ENCODE data around the gene PEX5. TPM values are rescaled to one million over a fixed set of nuclear protein-coding genes. Genes with fewer than 3 reads are reported as not detected.
A peak's percentile ranks its signal among the peaks of the same experiment; 100 is the strongest.

The PEX5 gene
- total RNA-seq, 4 donors from 2014 or later, result 35.9 to 49.3 (median 41.5) TPM

DNA sequence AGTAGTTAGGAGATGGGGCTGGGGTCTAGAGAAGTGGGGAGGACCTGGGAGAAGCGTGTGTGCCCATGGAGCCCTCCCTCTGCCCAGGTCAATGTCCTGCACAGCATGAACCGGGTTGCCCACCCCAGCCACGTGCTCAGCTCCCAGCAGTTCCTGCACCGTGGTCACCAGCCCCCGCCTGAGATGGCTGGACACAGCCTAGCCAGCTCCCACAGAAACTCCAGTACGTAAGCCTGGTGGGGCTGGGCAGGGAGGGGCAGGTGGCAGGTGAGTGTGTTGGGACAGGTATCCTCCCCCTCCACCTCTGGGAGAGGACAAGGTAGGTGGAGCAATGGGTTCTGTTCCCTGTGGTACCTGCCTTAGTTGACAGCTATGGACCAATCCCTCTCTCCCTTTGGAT is 38.6 kb upstream of the PEX5 start:
- TF ChIP-seq EP300 (IDR thresholded peaks at IDR 0.05) (no peak), POLR2A (IDR thresholded peaks at IDR 0.05) (no peak), POLR2AphosphoS5 (IDR thresholded peaks at IDR 0.05) (no peak)
- TF ChIP-seq, protein P1, sequence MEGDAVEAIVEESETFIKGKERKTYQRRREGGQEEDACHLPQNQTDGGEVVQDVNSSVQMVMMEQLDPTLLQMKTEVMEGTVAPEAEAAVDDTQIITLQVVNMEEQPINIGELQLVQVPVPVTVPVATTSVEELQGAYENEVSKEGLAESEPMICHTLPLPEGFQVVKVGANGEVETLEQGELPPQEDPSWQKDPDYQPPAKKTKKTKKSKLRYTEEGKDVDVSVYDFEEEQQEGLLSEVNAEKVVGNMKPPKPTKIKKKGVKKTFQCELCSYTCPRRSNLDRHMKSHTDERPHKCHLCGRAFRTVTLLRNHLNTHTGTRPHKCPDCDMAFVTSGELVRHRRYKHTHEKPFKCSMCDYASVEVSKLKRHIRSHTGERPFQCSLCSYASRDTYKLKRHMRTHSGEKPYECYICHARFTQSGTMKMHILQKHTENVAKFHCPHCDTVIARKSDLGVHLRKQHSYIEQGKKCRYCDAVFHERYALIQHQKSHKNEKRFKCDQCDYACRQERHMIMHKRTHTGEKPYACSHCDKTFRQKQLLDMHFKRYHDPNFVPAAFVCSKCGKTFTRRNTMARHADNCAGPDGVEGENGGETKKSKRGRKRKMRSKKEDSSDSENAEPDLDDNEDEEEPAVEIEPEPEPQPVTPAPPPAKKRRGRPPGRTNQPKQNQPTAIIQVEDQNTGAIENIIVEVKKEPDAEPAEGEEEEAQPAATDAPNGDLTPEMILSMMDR (IDR thresholded peaks at IDR 0.05), result no peak
- Histone ChIP-seq H3K36me3 (peaks cover 42% of the 10 kb centered on the region), H3K27ac (no peak overlapping the region), H3K4me1 (peaks cover 22% of the 10 kb centered on the region), H3K27me3 (no peaks in the 10 kb centered on the region), H3K4me3 (no peak overlapping the region), H3K9me3 (no peaks in the 10 kb centered on the region)
- no peak for DNase-seq (ENCODE audit: low spot score in 2 of 2)
- 85% methylated on average over 6 of the region's 6 CpGs for WGBS

DNA sequence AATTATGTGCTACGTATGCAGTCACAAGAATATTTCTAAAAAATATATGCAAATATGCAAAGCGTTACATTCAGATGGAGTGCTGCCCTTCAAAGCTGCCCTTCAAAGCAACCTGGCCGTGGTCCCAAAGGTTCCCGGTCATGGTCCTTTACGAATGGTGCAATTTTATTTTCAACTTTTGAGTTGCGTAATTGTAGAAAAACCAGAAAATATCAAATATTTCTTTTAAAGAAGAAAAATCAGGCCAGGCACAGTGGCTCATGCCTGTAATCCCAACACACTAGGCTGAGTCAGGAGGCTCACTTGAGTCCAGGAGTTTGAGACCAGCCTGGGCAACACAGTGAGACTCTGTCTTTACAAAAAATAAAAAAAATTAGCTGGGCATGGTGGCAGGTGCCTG is 38.0 kb upstream of the PEX5 start:
- TF ChIP-seq POLR2A (IDR thresholded peaks at IDR 0.05) (no peak), POLR2AphosphoS5 (IDR thresholded peaks at IDR 0.05) (no peak), EP300 (IDR thresholded peaks at IDR 0.05) (no peak)
- TF ChIP-seq, protein P1 (IDR thresholded peaks at IDR 0.05), result no peak
- no peak overlapping the region for H3K4me3 ChIP-seq
- H3K27me3 ChIP-seq, result no peaks in the 10 kb centered on the region
- H3K36me3 ChIP-seq, result peaks cover 43% of the 10 kb centered on the region
- DNase-seq (ENCODE audit: low spot score in 2 of 2), result no peak
- no peaks in the 10 kb centered on the region for H3K9me3 ChIP-seq
- no peak overlapping the region for H3K27ac ChIP-seq
- WGBS, result 88% methylated on average over 6 of the region's 6 CpGs
- peaks cover 29% of the 10 kb centered on the region for H3K4me1 ChIP-seq

GRCh38 chr12:7152818-7153217 is 36.7 kb upstream of the PEX5 start:
- Histone ChIP-seq H3K4me1 (peaks cover 38% of the 10 kb centered on the region), H3K9me3 (no peaks in the 10 kb centered on the region), H3K27ac (no peak overlapping the region), H3K27me3 (no peaks in the 10 kb centered on the region), H3K4me3 (no peak overlapping the region), H3K36me3 (peaks cover 37% of the 10 kb centered on the region)
- DNase-seq (ENCODE audit: low spot score in 2 of 2), result no peak
- TF ChIP-seq EP300 (IDR thresholded peaks at IDR 0.05), result no peak
- TF ChIP-seq, protein P1 (IDR thresholded peaks at IDR 0.05), result no peak
- no peak for TF ChIP-seq POLR2A (IDR thresholded peaks at IDR 0.05)
- no peak for TF ChIP-seq POLR2AphosphoS5 (IDR thresholded peaks at IDR 0.05)
- WGBS, result 93% methylated on average over 4 of the region's 4 CpGs

GRCh38 chr12:7154042-7154441 is 35.4 kb upstream of the PEX5 start:
- peaks cover 42% of the 10 kb centered on the region for H3K4me1 ChIP-seq
- H3K4me3 ChIP-seq, result no peak overlapping the region
- no peak for DNase-seq (ENCODE audit: low spot score in 2 of 2)
- 74% methylated on average over 6 of the region's 6 CpGs for WGBS
- H3K27ac ChIP-seq, result no peak overlapping the region
- H3K9me3 ChIP-seq, result no peaks in the 10 kb centered on the region
- H3K27me3 ChIP-seq, result no peaks in the 10 kb centered on the region
- TF ChIP-seq, protein P1 (IDR thresholded peaks at IDR 0.05), result no peak
- TF ChIP-seq POLR2AphosphoS5 (IDR thresholded peaks at IDR 0.05), result no peak
- no peak for TF ChIP-seq EP300 (IDR thresholded peaks at IDR 0.05)
- no peak for TF ChIP-seq POLR2A (IDR thresholded peaks at IDR 0.05)
- peaks cover 31% of the 10 kb centered on the region for H3K36me3 ChIP-seq

DNA sequence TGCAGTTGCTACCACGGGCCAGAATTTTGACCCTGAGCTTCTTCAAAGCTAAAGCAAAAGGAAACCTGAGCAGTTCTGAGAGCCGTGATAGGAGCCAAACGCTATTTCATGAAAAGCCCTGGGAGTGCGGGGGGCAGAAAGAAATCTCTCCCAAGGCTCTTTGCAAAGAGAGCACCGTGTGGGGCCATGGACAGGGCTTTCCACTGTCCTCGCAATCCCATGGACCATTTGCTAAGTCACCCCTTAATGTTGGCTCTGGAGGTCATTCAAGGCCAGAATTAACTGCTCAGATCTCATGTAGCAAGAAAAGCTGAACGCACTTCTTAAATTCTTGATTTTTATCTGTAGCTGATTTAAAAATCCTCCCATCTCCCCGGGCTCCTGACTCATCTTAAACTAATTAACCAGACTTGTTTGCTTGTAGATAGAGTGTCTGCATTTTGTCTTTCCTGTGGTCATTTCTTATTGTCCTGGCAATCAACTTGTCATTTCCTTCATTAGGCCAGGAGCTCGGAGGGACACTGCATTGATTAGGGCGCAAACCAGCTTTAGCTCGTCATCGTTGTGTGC is 34.5 kb upstream of the PEX5 start:
- no peaks in the 10 kb centered on the region for H3K27me3 ChIP-seq
- no peak overlapping the region for H3K4me3 ChIP-seq
- 65% methylated on average over 8 of the region's 12 CpGs for WGBS
- no peak for TF ChIP-seq EP300 (IDR thresholded peaks at IDR 0.05)
- no peak for TF ChIP-seq POLR2A (IDR thresholded peaks at IDR 0.05)
- no peak for TF ChIP-seq POLR2AphosphoS5 (IDR thresholded peaks at IDR 0.05)
- TF ChIP-seq, protein P1 (IDR thresholded peaks at IDR 0.05), result no peak
- DNase-seq (ENCODE audit: low spot score in 2 of 2), result no peak
- H3K27ac ChIP-seq, result peak overlapping the region; percentile 74
- peaks cover 24% of the 10 kb centered on the region for H3K36me3 ChIP-seq
- H3K4me1 ChIP-seq, result peaks cover 45% of the 10 kb centered on the region
- no peaks in the 10 kb centered on the region for H3K9me3 ChIP-seq
